NCI-H82 treated with DMSO at 0.1 percent for 48 hours (cell line): ENCODE measurements around the gene DTD2.
"Not testable (repeated sequence)": the region's sequence is repeated elsewhere in the genome, so short reads cannot be mapped to it uniquely, and the experiment has no call there.

Source experiments
- DNase-seq: peaks from one replicate; lab custom pipeline; 2025; ENCODE audit not compliant: unreplicated experiment; lab: John Stamatoyannopoulos, UW

DTD2 gene

DNA sequence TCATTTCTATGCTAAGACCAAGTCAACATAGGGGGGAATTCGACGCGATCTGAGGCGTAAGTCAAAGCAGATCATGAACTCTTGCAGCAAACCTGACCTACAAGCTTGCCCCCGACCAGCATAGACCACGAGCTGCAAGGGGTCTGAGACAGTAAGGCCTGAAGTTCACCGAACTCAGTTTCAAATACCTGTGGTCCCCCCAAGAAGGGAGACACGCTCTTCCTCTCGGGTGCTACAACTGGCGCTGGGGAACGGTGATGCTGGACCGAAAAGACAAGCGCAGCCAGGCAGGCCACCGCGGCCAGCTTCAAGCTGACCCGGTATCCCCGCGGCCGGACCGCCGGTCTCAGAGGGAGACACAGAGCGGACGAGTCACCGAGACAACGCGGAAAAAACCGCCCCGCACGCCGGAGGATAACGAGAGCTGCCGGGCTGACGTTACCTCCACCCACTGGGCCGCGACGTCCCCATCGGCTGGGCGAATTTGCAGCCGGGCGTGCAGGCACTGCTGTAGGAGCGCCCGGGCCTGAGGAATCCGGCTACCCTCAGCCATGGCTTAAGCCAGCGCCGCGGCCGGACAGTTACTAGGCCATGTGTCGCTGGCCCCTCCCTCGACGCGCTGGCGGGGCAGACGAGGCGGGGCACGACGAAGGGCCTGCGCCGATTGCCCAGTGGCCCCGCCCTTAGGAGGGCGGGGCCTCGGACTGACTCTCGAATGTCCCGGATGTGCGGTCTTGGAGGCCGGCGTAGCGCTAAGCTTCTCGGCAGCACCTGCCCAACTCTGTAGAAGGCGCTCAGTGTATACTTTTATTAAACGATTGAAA lies at the start of gene DTD2:
Gene DTD2, minus strand, starts transcription at position 666 of the 824 bp plus-strand sequence. Its CDS starts 113 bp downstream, at position 553.
- DNase-seq = peak; percentile 62

DNA sequence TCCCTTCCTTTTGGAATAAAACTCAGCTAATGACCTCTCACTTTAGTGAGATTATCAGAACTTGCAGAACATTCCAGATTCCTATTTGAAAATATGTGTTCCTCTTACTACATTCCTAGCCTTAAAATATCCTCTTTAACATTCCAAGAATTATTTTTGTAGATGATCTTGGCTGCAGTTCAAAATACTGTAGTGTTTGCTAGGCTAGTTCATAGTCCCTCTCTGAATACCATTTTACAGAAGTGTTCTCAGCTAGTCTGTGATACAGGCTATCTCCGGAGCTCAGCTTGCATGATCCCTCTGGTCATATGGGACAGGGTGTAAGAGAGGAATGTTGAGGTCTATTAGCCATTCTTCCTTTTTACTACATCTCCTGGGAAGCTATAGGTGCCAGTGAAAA lies 48.1 kb upstream of the DTD2 start:
- no peak for DNase-seq

DNA sequence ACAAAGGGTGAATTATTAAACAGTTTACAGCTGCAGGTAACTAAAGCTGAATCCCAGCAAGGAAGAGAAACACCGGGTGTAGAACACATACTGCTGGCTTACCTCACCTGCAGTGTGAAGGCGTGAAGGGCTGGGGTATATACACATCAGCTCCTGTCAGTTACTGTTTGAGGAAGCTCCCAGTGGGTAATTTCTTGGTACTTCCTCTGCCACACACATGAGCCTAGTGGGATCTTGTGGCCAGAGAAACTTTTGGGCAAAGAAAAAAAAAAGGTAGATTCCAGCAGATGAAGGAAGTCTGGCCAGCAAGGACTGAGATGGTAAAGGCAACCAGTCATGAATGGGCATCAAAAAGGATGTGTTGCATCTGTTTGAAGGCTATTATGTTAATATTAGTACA lies 44.6 kb upstream of the DTD2 start:
- no peak for DNase-seq

DNA sequence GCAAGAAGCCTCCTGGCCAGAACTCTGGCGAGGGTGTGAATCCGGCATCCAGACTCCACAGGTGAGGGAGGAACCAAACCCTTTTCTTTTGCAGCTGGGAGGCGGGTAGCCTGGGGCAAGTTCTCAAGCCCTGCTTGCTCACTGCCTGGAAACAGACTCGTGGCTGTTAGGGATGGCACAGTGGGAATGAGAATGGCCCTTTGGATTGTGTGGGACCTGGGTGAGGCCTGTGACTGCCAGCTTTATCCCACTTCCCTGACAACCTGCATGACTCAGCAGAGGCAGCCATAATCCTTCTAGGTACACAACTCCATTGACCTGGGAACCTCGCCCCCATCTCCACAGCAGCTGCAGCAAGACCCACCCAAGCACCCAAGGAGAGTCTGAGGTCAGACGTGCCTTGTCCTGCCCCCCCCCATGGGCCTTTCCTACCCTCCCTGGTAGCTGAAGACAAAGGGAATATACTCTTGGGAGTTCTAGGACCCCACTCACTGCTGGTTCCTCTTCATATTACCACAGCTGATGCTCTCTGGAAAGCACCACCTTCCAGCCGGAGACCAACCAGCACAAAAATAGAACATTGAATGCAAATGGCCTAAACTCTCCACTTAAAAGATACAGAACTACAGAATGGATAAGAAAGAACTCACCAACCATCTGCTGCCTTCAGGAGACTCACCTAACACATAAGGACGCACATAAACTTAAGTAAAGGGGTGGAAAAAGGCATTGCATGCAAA lies 35.6 kb upstream of the DTD2 start:
- DNase-seq = no peak

DNA sequence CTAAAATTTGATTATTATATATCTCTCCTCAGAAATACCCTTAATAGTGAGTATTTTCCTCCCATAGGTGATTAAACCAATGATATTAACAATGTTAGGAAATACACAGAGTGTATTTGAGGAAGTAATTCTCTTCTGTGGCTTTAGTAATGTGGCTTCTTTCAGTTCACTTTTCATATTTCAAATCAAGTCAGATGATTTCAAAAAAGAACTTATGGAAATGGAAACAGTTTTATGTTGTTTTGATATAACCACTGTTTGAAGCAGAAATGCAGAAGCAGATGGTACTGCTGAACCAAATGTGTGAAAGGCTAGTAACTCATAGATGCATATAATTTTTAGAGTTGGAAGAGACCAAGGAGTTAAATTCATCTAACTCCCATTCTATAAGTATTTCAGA lies 32.4 kb upstream of the DTD2 start:
- DNase-seq = no peak

DNA sequence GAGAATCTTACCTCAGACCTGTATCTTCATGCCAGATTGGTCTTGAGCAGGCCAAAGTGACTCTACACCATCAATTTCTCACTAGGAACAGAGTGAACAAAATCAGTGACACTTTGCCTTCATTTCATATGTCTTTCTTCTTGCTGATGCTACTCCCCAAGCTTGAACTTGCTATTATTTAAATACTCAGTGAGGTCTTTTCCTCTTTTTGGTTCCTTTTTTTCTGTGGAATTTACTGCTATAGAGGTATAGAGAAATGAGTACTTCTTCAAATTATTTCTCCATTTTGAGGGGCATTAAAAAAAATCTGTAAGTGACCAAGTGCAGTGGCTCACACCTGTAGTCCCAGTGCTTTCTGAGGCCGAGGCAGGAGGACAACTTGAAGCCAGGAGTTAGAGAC lies 30.6 kb upstream of the DTD2 start, which contains the start of gene GPR33:
Gene GPR33, minus strand, starts transcription at position 154 of the 400 bp plus-strand sequence. CDS start 4,074 bp downstream, outside the sequence.
- no peak for DNase-seq

DNA sequence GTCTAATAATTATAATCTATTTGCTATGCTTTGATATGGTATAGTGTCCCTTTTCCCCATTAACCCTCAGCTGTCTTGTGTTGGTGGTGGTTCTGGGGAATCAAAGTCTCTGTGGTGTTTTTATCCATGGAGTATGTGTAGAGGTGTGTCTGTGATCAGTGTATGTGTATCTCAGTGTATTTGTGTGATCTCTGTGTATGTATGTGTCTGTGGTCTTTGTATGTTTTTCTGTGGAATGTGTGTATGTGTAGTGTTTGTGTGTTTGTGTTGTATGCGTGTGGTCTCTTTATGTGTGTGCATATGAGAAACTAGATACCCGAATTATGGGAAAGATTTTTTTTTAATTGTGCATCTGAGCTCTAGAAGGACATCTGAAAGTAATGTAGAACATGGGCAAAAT lies 29.5 kb upstream of the DTD2 start:
- no peak for DNase-seq

DNA sequence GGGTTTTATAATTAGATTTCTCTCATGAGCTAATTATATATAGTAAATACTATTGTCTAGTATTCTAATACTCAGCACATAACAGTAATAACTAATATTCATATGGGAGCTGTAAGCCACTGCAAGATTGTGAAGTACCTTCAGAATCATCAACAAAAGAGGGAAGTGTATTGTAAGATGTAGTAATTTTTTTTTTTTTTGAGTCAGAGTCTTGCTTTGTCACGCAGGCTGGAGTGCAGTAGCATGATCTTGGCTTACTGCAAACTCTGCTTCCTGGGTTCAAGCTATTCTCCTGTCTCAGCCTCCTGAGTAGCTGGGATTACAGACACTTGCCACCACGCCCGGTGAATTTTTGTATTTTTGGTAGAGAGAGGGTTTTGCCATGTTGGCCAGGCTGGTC lies 27.4 kb upstream of the DTD2 start:
- no peak for DNase-seq

DNA sequence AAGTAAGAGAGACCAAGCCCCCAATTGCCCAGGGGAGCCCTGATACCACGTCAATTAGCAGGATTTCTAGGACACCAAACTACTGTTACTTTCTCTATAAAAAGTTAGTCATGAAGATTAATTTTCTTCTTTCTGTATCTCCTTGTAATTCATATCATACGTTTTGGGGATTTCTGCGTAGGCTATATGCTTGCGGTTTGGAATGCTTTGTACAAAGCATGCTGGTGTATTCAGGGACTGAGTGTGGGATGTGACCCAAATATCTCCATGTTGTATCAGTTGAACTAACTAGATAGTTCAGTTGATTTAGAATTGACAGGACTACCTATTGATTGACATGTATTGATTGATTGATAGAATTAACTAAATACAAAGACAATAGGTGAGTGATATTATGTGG lies 22.9 kb upstream of the DTD2 start:
- no peak for DNase-seq

DNA sequence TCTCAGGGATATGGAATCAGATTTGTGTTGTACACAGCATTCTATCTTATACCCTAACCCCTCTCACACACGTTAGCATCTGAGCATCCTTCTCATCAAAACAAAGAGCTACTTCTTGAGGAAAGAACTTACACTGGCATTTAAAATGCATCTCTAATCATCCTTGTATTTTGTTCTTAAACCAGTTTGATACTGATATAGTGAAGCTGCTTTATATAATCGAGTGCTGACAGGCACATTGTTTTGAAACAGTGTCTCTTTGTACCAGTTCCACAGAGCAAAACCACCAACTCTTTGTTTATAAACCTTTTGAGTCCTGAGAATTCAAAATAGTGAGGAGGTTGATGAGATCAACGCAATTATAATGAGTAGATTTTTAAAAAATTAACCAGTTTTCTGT lies 21.7 kb upstream of the DTD2 start:
- DNase-seq = no peak

DNA sequence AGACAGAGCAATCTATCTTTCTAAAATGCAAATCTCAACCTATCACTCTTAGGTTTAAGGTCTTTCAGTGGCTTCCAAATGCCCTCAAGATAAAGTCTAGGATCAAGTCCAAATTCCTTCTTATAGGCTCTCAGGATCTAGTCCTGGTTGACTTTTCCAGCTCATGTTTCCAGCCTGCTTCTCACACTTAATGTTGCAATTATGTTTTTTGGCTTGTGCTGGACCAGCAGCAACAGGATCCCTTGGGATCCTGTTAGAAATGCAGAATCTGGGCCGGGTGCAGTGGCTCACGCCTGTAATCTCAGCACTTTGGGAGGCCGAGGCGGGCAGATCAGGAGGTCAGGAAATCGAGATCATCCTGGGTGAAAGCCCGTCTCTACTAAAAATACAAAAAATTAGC lies 19.9 kb upstream of the DTD2 start:
- DNase-seq = no peak

DNA sequence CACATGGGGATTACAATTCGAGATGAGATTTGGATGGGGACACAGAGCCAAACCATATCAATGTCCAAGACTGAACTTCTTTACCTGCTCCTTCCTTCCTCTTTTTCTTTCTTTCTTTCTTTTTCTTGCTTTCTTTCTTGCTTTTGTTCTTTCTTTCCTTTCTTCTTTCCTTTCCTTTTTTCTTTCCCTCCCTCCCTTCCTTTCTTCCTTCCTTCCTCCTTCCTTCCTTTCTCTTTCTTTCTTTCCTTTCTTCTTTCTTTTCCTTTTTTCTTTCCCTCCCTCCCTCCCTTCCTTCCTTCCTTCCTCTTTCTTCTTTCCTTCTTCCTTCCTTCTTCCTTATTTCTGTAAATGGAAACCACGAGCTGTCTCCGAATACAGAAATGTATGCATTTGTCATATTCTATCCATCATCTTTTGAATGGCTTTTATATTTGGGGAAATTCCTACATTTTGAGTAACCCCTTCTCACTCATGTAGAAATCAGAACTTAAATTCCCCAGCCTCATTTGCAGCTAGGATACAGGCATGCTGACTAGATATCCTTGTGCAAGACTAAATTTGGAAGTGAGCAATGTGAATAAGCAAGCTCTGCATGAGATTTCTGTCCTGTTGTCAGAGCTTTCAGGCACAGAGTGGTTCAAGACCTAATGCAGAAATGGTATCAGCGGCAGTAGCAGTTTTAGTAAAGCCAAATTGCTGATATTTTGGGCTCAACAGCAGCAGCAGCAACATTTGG lies 19.0 kb upstream of the DTD2 start:
- no peak for DNase-seq

DNA sequence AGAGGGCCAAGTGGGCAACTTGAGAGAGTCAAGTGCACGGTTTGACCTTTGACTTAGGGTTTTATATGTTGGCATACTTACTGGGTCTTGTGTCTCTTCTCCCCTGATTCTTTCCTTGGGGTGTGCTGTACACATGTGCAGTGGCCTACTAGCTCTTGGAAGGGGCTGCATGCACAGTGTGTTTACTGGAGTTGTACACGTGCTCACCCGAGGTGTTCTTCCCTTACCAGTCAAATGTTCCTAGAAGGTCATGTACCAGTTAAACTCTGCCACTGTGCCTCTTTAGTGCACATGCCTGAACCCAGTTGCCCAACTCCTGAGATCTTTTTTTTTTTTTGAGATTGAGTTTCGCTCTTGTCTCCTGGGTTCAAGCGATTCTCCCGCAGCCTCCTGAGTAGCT lies 9.2 kb upstream of the DTD2 start:
- no peak for DNase-seq

DNA sequence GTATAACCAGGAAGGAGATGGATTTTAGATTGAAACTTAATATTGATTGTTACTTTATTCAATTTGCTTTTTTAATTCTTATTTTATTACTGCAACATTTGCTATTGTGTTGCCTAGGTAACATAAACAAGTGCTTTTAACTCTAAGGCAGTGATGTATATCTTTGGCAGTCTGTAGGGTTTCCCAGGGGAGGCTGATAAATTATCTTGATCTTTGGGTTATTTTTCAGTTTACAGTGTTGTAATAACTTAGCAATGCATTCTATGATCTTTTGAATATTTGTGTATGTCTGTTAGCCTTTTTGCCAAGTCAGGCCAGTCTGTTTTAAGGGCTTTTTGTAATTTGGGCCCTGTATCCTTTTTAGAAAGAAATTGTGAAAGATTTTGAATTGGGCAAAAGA lies 7.8 kb upstream of the DTD2 start:
- DNase-seq = no peak

DNA sequence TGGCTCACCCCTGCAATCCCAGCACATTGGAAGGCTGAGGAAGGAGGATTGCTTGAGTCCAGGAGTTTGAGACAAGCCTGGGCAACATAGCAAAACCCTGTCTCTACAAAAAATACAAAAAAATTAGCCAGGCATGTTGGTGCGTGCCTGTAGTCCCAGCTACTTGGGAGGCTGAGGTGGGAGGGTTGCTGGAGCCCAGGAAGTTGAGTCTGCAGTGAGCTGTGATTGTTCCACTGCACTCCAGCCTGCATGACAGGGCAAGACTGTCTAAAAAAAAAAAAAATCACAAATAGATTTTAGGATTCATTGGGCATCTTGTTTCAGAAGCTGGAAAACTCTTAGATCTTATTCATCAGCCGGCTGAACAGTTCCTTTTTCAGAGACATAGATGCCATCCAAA lies 5.1 kb upstream of the DTD2 start:
- DNase-seq = not testable (repeated sequence)

DNA sequence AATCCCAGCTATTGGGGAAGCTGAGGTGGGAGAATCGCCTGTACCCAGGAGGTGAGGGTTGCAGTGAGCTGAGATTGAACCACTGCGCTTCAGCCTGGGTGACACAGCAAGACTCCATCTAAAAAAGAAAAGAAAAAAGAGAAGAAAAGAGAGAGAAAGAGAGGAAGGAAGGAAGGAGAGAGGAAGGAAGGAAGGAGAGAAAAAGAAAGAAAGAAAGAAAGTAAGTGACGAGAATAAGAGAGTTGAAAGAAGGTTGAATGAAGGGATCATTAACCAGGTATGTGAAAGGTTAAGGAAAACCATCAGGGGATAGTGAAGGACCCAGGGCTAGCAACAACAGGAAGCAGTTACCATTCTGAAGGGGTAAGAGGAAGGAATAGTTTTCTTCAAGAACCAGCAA lies 4.2 kb upstream of the DTD2 start:
- DNase-seq = no peak

DNA sequence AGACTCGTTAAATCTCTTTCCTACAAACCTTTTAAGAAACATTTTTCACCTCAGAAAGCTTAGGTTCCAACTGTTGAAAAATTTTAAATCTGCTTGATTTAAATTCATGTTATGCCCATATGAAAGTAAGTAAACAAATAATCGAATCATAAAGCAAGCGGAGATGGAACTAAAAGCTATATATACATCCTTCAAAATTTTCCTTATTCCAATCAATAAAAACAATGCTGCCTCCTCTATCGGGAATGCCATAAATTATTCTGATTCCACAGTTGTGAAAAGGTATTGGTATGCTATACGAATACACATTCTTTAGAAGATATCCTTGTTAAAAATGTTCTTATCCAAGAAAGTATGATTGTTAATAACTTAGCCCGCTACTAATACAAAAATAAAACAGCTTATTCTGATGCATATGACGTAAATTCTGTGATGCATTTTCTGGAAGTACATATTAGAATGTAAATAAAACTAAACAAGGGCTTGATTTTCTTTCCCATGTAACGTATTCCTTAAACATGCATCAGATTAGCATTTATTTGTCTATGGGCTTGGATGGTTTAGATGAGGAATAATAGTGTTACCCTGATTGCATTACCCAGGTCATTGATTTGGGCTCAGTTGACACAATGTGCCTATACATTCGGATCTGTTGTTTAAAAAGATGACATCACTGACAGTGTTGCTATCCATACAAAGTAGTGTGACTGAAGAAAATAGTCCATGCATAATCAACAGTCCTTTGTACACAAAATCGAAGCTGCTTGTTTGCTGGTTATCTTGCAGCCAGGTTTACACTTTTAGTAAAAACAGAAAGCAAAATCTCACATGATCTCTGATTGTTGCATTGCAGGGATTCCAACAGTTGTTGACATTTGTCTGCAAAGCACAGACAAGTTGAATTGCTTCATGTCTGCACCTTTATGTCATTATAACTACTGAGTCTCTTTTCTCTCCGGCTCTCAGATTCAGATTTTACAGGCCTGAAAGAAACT lies 656 bp upstream of the DTD2 start:
- no peak for DNase-seq

DNA sequence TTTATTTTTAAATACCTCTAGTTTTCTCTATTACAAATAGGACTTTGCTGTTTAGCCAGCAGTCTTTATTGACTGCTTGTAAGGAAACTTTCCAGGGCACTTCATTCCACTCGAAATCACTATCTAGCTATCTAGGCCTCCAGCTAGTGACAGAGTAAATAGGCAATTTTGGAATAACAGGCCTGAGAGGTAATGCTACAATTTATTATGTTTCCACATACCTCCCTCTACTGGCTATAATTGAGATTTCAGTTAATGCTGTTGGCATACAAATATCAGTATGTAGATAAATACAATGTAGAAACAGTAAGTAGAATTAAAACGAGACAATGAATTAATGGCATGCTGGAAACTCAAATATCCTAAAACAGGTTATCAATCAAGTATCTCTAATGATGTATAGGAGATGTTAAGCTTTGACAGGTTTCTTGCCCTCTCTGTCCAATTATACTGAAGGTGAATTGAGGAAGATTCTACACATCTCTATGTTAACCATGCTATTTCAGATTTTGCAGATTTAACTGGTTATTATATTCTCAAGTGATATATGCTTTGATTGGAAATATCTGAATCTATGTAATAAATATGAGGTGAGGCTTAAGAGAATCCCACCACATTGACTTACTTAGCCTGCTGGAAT lies 7.2 kb downstream of the DTD2 start:
- DNase-seq = peak; percentile 15

DNA sequence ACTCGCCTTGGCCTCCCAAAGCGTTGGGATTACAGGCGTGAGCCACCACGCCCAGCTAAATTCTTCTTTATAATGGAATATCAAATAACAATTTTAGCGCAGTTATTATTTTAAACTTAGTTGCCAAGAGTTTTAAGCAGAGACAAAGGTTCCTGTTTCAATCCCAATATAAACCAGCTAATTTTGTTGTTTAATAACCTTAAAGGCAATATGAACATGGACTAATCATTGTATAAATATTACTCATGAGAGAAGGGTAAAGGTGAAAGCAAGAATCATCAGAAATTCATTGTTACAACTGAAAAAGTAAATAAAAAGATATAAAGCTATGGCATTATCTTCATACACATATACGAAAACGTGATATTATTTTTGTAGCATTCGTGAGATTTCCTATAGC lies 8.2 kb downstream of the DTD2 start:
- DNase-seq = no peak

DNA sequence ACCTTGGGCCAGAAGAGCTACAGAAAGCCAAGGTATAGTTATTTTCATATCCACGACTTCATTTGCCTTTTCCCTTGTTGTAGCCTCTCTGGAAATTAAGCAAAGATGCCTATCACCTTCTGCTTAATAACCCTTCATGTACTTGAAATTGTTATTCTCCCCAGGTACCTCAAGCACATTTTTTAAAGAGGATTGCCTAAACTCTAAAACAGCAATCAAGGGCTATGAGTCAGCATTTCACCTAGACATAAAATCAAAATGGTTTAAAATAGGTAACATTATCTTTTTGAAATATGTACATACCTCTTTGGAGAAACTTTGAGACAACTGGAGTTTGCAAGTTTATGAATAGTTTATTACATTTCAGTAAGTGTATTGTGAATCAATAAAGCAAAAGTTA lies 11.6 kb downstream of the DTD2 start:
- no peak for DNase-seq
